B cell (primary cell): ENCODE data around the gene AP4S1. TPM values are rescaled to one million over a fixed set of nuclear protein-coding genes. Genes with fewer than 3 reads are reported as not detected.

ENCODE experiments used
- ATAC-seq: fragments of 200-7000 bp; cut with Tn5 transposase; one replicate; pipeline ENCODE4 v1.10.0; 2021; ENCODE audit warnings: low read depth, mild to moderate bottlenecking, moderate number of reproducible peaks, moderate library complexity
- CTCF ChIA-PET: fragments of 350-600 bp; sonication (Branson Sonifier 250); formaldehyde crosslinking; loops from one replicate; lab custom pipeline; 2021; ENCODE audit warnings: antibody characterized with exemption, inconsistent platforms; lab: Charles Lee
- POLR2A ChIA-PET: fragments of 350-600 bp; sonication (Branson Sonifier 250); formaldehyde crosslinking; loops from one replicate; lab custom pipeline; 2021; ENCODE audit warnings: antibody characterized with exemption; lab: Charles Lee
- DNase-seq: peaks from one replicate; pipeline ENCODE4 v3.0.0; 2013
- H2AFZ ChIP-seq: 2 replicates; pipeline ENCODE4 v1.6.1; 2012; ENCODE audit warnings: mild to moderate bottlenecking, low read depth, low read length; ENCODE audit not compliant: insufficient read depth, poor library complexity, severe bottlenecking
- H3K27ac ChIP-seq, 2 donors: 1 replicate in 1 of 2; 2 replicates in 1 of 2; pipeline ENCODE4 v1.5.1; 2012 to 2013; ENCODE audit warnings: low read length in 2 of 2, mild to moderate bottlenecking in 2 of 2, moderate library complexity in 1 of 2
- H3K27me3 ChIP-seq, 4 experiments: fragments of 200-600 bp in 1 of 4; sonication (generic) in 1 of 4; replicated peaks in 1 of 4; 1 replicate in 2 of 4; 2 replicates in 2 of 4; pipeline versions ENCODE4 v1.6.1 to v1.7.0; 2013 to 2016; ENCODE audit warnings: low read length in 3 of 4, mild to moderate bottlenecking in 2 of 4, mixed read lengths in 1 of 4, moderate library complexity in 1 of 4; ENCODE audit not compliant: insufficient read depth in 4 of 4, control insufficient read depth in 3 of 4; ENCODE audit errors: control extremely low read depth in 1 of 4
- H3K36me3 ChIP-seq, 2 experiments: replicated peaks in 1 of 2; 1 replicate in 1 of 2; 2 replicates in 1 of 2; pipeline versions ENCODE4 v1.6.1 to v1.7.1; 2013; ENCODE audit warnings: low read length in 1 of 2; ENCODE audit not compliant: insufficient read depth in 2 of 2, control insufficient read depth in 1 of 2; ENCODE audit errors: control extremely low read depth in 1 of 2, extremely low read depth in 1 of 2
- H3K4me1 ChIP-seq, 2 donors: fragments of 200-600 bp in 1 of 2; sonication (generic) in 1 of 2; 1 replicate in 1 of 2; 2 replicates in 1 of 2; pipeline versions ENCODE4 v1.5.1 to v1.6.1; 2013 to 2017; ENCODE audit warnings: low read length in 2 of 2; ENCODE audit not compliant: control insufficient read depth in 2 of 2, insufficient read depth in 2 of 2
- H3K4me2 ChIP-seq: replicated peaks from 2 replicates; pipeline ENCODE3; 2012; ENCODE audit warnings: mild to moderate bottlenecking, low read depth, low read length; ENCODE audit not compliant: poor library complexity, severe bottlenecking
- H3K4me3 ChIP-seq, 5 experiments: fragments of 200-600 bp in 1 of 5; sonication (generic) in 1 of 5; 1 replicate in 3 of 5; 2 replicates in 2 of 5; pipeline versions ENCODE4 v1.5.1 to v1.7.0; 2011 to 2016; ENCODE audit warnings: low read length in 4 of 5, mild to moderate bottlenecking in 4 of 5, low read depth in 2 of 5, control low read depth in 1 of 5, moderate library complexity in 1 of 5; ENCODE audit not compliant: insufficient read depth in 1 of 5; ENCODE audit errors: control extremely low read depth in 1 of 5, extremely low read depth in 1 of 5
- H3K79me2 ChIP-seq: fragments of 200-600 bp; sonication (generic); one replicate; pipeline ENCODE4 v1.6.0; 2016; ENCODE audit warnings: low read length; ENCODE audit not compliant: control insufficient read depth, insufficient read depth
- H3K9ac ChIP-seq: fragments of 200-600 bp; sonication (generic); 2 replicates; pipeline ENCODE4 v1.6.1; 2017; ENCODE audit warnings: mild to moderate bottlenecking, low read length, moderate library complexity
- H3K9me3 ChIP-seq, 3 donors: one replicate each; pipeline versions ENCODE4 v1.6.1 to v1.7.1; 2013; ENCODE audit warnings: low read length in 2 of 3; ENCODE audit not compliant: control insufficient read depth in 2 of 3, insufficient read depth in 1 of 3; ENCODE audit errors: control extremely low read depth in 1 of 3
- H4K20me1 ChIP-seq: 2 replicates; pipeline ENCODE4 v1.6.0; 2012; ENCODE audit warnings: mild to moderate bottlenecking, low read length; ENCODE audit not compliant: insufficient read depth, control insufficient read depth, poor library complexity, severe bottlenecking
- H3K27ac Mint-ChIP-seq: one replicate; pipeline ENCODE4 v1.8.0; 2021; ENCODE audit warnings: mixed read lengths
- H3K27me3 Mint-ChIP-seq: one replicate; pipeline ENCODE4 v1.8.0; 2021; ENCODE audit warnings: mixed read lengths
- H3K4me1 Mint-ChIP-seq: one replicate; pipeline ENCODE4 v1.8.0; 2021; ENCODE audit warnings: mixed read lengths
- H3K4me3 Mint-ChIP-seq: one replicate; pipeline ENCODE4 v1.8.0; 2021; ENCODE audit warnings: mixed read lengths
- H3K9me3 Mint-ChIP-seq: one replicate; pipeline ENCODE4 v1.8.0; 2022; ENCODE audit warnings: mixed read lengths; ENCODE audit not compliant: insufficient read depth
- CTCF ChIP-seq: fragments of 200-600 bp; IDR thresholded peaks from one replicate; pipeline ENCODE4 v1.8.0; 2022; ENCODE audit warnings: antibody characterized with exemption, mild to moderate bottlenecking
- EZH2 ChIP-seq: IDR thresholded peaks from 2 replicates; pipeline ENCODE4 v1.6.1; 2012; ENCODE audit warnings: borderline replicate concordance, low read depth, mild to moderate bottlenecking, moderate library complexity, low read length; ENCODE audit not compliant: insufficient read depth, poor library complexity, severe bottlenecking
- whole genome bisulfite sequencing: methylation state at CpG from one replicate; pipeline ENCODE4 v1.1.5; 2013; ENCODE audit warnings: missing lambda C conversion rate; ENCODE audit not compliant: insufficient coverage; 5-methylcytosine and 5-hydroxymethylcytosine counted together
- intact Hi-C: fragments of 100-400 bp; cut with micrococcal nuclease; formaldehyde crosslinking; loops from one replicate; pipeline ENCODE4 v1.10.0; 2022
- polyA plus RNA-seq: library from polyadenylated mRNA; depleted of rRNA; stranded (reverse); fragments of >200 nt; gene quantifications from 2 replicates; pipeline ENCODE4 v1.2.3, GENCODE V29; 2012
- total RNA-seq, 2 donors: library from RNA; stranded (reverse); fragments of 120-200 nt in 1 of 2; gene quantifications; 1 replicate in 1 of 2; 2 replicates in 1 of 2; pipeline versions ENCODE4 v1.2.3 to v1.2.4, GENCODE V29; 2013 to 2022

The AP4S1 gene
- total and polyA plus RNA-seq, 2 donors (not counting 1 experiment from before 2014, with no cell fraction given): 3.4 to 15.9 TPM

DNA sequence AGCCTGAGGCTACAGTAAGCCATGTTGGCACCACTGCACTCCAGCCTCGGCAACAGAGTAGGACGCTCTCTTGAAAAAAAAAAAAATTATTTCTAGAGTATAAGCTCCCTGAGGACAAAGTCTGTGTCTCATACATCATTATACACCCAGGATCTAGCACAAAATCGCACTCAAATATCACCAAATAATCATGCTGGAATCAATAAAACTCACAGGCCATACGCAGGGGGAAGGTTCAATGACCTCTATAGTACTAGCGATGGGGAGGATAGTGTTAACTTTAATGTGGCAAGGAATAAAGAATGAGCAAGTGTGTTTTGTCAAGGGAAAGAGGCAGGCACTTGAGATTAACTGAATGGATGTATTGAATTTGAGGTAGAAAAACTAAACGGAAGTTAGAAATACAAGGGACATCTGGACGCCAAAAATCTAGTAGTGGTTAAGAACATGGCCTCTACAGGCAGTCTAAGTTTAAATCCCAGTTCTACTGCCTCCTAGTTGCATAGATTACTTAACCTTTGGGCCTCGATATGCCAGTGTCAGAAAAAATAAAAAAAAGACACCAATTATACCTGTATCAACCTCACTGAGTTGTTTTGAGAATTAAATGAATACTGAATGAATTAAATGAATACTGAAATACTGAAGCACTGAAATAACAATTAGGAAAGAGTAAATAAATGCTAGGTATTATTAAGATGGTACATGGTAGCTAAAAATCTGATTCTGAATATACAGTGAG is 4.4 kb upstream of the AP4S1 start:
- H3K27ac ChIP-seq: no peak overlapping the region
- H3K36me3 ChIP-seq: peaks cover 3 to 11% of the 10 kb centered on the region in 2 experiments
- intact Hi-C loops: loop anchor here (10.0 kb wide), 1 partner anchor 394 kb away; no protein-coding TSS in a partner anchor
- H3K4me1 Mint-ChIP-seq: peaks cover 37% of the 10 kb centered on the region
- H3K9ac ChIP-seq: no peak overlapping the region
- TF ChIP-seq CTCF (no peak), EZH2 (no peak)
- no peaks in the 10 kb centered on the region for H3K27me3 ChIP-seq
- H3K9me3 Mint-ChIP-seq: no peaks in the 10 kb centered on the region
- peaks cover 7 to 15% of the 10 kb centered on the region in 2 donors for H3K4me1 ChIP-seq
- no peak overlapping the region for H3K4me2 ChIP-seq
- no peak overlapping the region for H3K4me3 Mint-ChIP-seq
- no peak for ATAC-seq
- H4K20me1 ChIP-seq: peaks cover 14% of the 10 kb centered on the region
- H3K9me3 ChIP-seq: no peaks in the 10 kb centered on the region
- H3K79me2 ChIP-seq: peaks cover 94% of the 10 kb centered on the region
- H3K27ac Mint-ChIP-seq: no peak overlapping the region
- 83% methylated on average over 1 of the region's 8 CpGs for WGBS
- CTCF ChIA-PET: no interaction called here
- POLR2A ChIA-PET: no interaction called here
- DNase-seq: no peak
- no peaks in the 10 kb centered on the region for H3K27me3 Mint-ChIP-seq
- H3K4me3 ChIP-seq: no peak overlapping the region
- H2AFZ ChIP-seq: no peak overlapping the region

DNA sequence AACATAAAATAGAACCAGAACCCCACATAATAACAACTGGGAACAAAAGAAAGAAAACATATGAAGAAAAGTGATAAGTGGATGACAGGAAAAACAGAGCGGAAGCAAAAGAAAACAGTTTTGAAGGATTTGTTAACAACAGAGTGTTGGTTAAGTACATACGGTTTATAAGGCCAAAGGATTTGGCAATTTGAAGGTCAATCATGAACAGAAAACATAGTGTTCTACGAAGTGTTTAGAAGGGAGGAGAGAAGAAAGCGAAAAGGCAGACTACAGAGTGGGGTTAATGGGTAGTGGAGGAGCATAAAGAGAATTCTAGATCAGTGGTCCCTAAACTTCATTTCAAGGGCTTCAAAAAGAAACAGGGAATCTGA is 3.9 kb upstream of the AP4S1 start:
- no peak overlapping the region for H3K27ac ChIP-seq
- H3K79me2 ChIP-seq: peaks cover 94% of the 10 kb centered on the region
- H3K27ac Mint-ChIP-seq: no peak overlapping the region
- TF ChIP-seq CTCF (no peak), EZH2 (no peak)
- no peak overlapping the region for H3K4me2 ChIP-seq
- H3K4me3 ChIP-seq: no peak overlapping the region
- no peaks in the 10 kb centered on the region for H3K27me3 Mint-ChIP-seq
- ATAC-seq: no peak
- H3K9me3 Mint-ChIP-seq: no peaks in the 10 kb centered on the region
- H3K9me3 ChIP-seq: no peaks in the 10 kb centered on the region
- no peaks in the 10 kb centered on the region for H3K27me3 ChIP-seq
- peaks cover 12% of the 10 kb centered on the region for H4K20me1 ChIP-seq
- ChIA-PET CTCF (no interaction called here), POLR2A (no interaction called here)
- DNase-seq: no peak
- WGBS: 98% methylated on average over 3 of the region's 4 CpGs
- H3K9ac ChIP-seq: no peak overlapping the region
- H3K4me3 Mint-ChIP-seq: no peak overlapping the region
- no peak overlapping the region for H2AFZ ChIP-seq
- peaks cover 3 to 11% of the 10 kb centered on the region in 2 experiments for H3K36me3 ChIP-seq
- peaks cover 34% of the 10 kb centered on the region for H3K4me1 Mint-ChIP-seq
- intact Hi-C loops: loop anchor here (10.0 kb wide), 1 partner anchor 393 kb away; no protein-coding TSS in a partner anchor
- H3K4me1 ChIP-seq: peaks cover 7 to 15% of the 10 kb centered on the region in 2 donors
